GM18868 (cell line): ENCODE results near the gene CCDC87.
"Not testable (repeated sequence)": the region's sequence is repeated elsewhere in the genome, so short reads cannot be mapped to it uniquely, and the experiment has no call there.

ENCODE experiments used
- ATAC-seq: cut with Tn5 transposase; IDR thresholded peaks from one replicate; pipeline ENCODE4 v1.9.1; 2021; ENCODE audit warnings: mild to moderate bottlenecking, moderate library complexity; ENCODE audit not compliant: unreplicated experiment

Gene CCDC87

GRCh38 chr11:66592457-66593302 lies at the start of gene CCDC87, which contains the start of gene CCS:
CCDC87 (minus strand) TSS chr11:66593063; CDS start chr11:66593015, 48 bp downstream.
CCS (plus strand) TSS chr11:66593185; CDS start chr11:66593262, 77 bp downstream.
- ATAC-seq, result peak; percentile 90

GRCh38 chr11:66641834-66642233 lies 49.0 kb upstream of the CCDC87 start:
- no peak for ATAC-seq

- not testable (repeated sequence) for ATAC-seq
These were observed 47.0 kb upstream of the CCDC87 start for GRCh38 chr11:66639814-66640340.

GRCh38 chr11:66639066-66639813 lies 46.4 kb upstream of the CCDC87 start:
- no peak for ATAC-seq

DNA sequence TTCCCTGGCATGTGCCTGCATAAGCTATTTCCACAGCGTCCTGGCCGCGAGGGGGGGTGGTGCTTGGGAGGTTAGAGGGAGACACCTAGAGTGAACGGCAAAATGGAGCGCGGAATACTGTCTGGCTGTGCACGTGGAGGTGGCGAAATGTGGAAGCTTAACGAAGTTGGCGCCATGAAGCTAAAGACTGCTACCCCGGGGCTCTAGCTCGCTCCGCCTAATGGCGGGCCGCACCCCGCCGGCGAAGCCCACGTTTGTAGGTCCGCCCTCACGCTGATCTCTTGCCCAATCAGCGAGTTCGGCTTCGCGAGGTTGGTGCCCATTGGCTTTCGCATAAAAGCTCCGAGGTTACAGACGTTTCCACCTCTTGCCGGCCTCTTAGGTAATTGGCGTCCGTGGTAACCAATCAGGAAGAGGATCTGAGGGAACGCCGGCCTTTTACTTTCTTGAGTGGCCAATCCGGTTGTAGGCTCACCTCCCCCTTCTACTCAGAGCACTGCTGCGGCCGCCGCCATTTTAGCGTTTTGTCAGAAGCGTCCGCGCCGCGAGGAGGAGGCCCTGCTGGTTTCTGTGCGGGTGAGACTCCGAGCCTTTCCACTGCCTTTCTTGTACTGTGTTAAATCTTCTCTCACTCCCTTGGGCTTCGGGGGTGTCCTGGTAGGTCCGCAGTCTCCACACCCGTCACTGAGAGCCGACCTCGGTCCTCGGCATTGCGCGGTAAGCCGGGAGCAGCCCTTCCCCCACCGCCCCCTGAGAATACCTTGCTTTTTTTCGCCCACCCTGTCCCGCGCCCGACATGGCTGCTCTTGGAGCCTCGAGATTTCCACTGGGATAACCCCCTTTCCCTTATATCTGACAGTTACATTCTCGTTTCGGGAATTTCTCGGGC lies 45.6 kb upstream of the CCDC87 start, which contains the start of gene RBM4:
TSS of gene RBM4 (plus strand) at position 527 of the 889 bp plus-strand sequence. CDS start 1,009 bp downstream, outside the sequence.
- peak; percentile 94 for ATAC-seq

GRCh38 chr11:66637557-66638176 lies 44.8 kb upstream of the CCDC87 start:
- ATAC-seq, result no peak

DNA sequence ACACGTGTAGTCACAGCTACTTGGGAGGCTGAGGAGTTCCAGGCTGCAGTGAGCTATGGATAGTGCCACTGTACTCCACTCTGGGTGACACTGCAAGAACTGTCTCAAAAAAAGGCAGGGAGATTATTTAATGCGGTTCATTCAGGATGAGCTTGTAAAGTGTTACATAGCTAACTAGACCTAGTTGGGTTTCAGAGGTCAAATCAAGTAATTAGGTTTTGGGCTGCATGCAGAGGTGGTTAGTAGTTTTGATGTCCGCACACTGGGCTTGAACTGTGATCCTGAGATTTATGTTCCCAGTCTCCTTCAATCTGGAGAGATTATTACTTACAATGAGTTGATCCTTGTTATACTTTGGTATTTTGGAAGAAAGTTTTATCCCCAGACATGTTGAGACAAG lies 43.5 kb upstream of the CCDC87 start:
- ATAC-seq, result no peak

- no peak for ATAC-seq
These were observed 40.1 kb upstream of the CCDC87 start for GRCh38 chr11:66632952-66633351.

DNA sequence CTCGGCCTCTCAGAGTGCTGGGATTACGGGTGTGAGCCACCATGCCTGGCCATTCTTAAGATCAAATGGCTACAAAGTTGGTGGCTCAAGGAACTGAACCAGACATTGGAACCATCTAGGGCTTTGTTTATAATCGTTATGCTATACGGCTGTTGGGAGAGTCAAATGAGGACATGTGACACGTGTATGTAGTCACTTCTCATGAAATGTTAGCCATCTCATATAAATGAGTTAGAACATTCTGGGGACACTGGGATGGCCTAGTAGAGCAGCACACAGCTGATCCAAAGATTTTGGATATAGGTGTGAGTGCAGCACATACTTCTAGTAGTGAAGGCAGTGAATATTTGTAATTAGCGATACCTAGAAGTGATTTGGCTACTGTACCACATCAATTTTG lies 39.0 kb upstream of the CCDC87 start:
- ATAC-seq, result no peak

- ATAC-seq, result no peak
These were observed 36.5 kb upstream of the CCDC87 start for GRCh38 chr11:66629356-66629755.

DNA sequence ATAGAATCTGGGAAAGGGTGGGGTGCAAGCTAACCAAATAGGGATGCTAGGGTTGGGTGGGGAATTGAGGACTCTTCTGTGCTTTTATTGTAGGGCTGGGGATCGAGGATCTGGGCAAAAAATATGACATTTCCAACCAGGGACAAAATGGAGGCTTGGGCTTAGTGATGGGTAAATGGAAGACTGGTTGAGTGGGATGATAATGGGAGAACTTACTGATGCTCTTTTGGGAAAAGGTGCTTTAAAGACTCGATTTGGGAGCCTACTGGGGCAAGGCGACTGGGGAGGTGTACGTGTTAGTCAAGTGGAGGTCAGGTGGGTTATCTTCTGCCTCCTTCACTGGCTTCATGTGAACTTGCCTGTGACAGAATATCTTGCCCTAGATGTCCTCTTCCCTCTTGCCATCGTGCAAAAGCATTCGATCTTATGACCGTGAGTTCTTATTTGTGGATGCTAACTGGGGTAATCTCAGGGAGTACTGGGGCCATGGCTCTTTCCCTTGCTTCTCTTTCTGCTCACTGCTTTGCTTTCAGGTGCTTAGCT lies 35.3 kb upstream of the CCDC87 start:
- no peak for ATAC-seq

DNA sequence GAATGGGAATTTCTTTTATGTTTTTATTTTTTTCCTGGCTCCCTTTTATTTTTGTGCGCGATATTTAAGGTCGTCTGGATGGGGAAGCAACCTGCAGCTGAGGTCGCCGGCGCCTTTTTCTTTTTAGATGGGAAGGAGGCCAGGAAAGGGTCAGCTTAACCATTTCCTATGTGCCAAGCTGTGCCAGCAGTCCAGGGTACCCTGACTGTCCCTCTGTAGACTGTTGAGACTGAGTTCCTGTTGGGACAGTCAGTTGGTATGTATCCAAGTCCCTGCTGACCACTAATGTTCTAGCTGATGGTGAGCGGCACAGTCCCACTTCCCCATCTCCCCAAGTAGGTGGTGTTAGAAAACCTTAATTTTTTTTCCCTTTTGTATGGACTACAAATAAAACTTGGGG lies 34.1 kb upstream of the CCDC87 start:
- ATAC-seq, result no peak

DNA sequence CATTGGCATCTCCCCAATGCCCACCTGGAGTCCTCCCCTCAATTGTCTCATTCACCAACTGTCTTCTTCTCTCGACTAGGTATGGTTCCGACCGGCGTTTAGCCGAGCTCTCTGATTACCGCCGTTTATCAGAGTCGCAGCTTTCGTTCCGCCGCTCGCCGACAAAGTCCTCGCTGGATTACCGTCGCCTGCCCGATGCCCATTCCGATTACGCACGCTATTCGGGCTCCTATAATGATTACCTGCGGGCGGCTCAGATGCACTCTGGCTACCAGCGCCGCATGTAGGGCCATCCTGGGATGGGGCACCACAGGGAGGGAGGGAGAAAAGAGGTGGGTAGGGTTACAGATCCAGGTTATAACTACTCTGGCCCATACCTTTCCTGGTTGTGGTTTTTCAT lies 33.5 kb upstream of the CCDC87 start:
- ATAC-seq, result no peak

GRCh38 chr11:66625752-66626149 lies 32.9 kb upstream of the CCDC87 start:
- ATAC-seq, result no peak

- no peak for ATAC-seq
These were observed 32.3 kb upstream of the CCDC87 start for GRCh38 chr11:66625041-66625751.

GRCh38 chr11:66624450-66624849 lies 31.6 kb upstream of the CCDC87 start:
- ATAC-seq, result no peak

DNA sequence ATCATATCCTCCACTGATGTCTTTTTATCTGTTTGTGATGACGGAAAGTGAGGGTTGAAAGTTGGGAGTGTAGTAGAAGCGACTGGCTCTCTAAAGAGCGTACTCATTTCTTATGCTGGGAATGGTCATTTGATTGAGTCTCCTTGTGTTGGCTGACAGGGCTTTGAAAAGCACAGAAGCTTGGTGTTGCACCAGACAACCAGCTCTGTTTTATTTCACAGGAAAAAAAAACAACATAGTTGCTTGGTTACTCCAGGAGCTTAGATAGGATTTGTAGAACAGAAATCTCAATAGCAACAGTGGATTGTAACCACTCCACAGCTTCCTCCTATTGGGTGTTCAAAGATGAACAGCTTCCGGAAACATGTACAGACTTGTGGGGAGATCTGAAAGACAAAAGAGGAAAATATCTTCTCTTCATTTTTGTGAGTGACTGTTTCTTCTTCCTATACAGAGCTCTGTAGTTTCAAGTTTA lies 26.3 kb upstream of the CCDC87 start:
- ATAC-seq, result no peak

DNA sequence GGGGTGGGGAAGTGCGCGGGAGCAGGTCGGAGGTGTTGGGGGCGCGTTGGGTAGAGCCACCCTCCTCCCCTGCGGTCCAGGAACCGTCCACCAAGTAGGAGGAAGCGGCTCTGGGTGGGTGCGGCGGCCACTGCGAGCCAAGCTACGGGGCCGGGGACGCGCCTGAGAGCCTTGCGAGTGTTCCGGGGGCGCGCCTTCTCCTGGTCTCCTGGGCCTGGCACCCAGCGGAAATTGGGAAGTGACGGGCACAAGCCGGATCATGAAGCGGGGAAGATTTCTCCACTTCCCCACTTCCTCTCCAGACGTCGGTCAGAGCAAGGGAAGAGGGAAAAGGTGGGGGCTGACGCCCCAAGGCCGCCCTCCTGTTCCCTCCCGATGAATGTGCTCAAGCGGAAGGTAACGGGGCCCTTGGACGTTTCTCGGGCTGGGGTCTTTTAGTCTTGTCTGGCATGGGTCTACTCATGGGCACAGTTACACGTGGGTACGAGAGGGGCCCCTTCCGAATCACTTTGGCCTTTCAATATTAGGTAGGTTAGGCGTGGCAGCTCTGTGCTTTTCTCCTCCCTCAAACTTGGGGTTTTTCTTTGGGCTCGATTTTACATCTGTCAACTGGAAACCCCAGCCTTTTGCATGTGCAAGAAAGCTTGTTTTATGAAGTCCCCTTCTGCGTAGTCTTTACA lies 24.4 kb upstream of the CCDC87 start:
- ATAC-seq, result no peak
